Brain microvascular endothelial cell (primary cell): ENCODE measurements around the gene NGLY1.

Experiments used
- DNase-seq: peaks from one replicate; pipeline ENCODE4 v3.0.0-alpha.2; 2020
- H3K27ac ChIP-seq: fragments of 250-450 bp; sonication (Bioruptor Pico); 2 replicates; pipeline ENCODE4 v1.5.1; 2020; ENCODE audit warnings: mild to moderate bottlenecking, moderate library complexity
- H3K27me3 ChIP-seq: fragments of 250-450 bp; sonication (Bioruptor Pico); replicated peaks from 2 replicates; pipeline ENCODE4 v1.5.1; 2020; ENCODE audit warnings: mild to moderate bottlenecking
- H3K36me3 ChIP-seq: fragments of 250-450 bp; sonication (Bioruptor Pico); replicated peaks from 2 replicates; pipeline ENCODE4 v1.5.1; 2020; ENCODE audit warnings: mild to moderate bottlenecking
- H3K4me3 ChIP-seq: 2 replicates; pipeline ENCODE4 v1.5.1; 2011; ENCODE audit warnings: low read depth, mild to moderate bottlenecking, control low read depth, low read length, moderate library complexity
- in situ Hi-C: cut with HindIII; loops from 2 replicates; pipeline ENCODE4 v1.10.0; 2017; ENCODE audit warnings: low sequenced_read_pairs, low pct_ligation_motif_present
- TF ChIP-seq, protein P1 (sequence below): IDR thresholded peaks from 2 replicates; pipeline ENCODE4 v1.5.1; 2011; ENCODE audit warnings: low read depth, mild to moderate bottlenecking, moderate library complexity, low read length, control low read depth, inconsistent platforms; ENCODE audit errors: missing control alignments

The NGLY1 gene

DNA sequence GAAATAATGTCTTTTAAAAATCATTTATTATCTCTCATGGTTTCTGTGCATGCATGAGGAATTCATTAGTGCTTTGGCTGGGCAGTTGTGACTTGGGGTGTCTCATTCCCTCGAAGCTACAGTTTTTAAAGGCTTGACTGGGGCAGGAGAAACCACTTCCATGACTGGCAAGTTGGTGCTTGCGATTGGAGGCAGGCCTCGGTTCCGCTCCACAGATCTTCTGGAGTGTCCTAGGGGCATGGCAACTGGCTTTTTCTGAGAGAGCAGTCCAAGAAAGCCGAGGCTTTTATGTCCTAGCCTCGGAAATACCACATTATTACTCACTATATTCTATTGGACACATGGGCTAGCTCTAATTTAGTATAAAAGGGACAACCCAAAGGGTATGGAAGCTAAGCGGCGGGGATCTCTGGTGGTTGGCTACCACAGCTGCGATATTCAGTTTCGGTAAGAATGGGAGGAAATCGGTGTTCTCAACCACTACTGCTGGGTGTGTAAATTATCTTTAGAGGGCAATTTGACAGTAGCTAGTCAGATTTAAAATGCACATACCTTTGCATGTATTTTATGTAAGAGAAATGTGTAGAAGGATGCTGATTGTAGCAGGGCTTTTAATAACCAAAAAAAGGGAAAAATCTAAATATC, 69.8 kb downstream of the NGLY1 start:
- H3K36me3 ChIP-seq, result no peaks in the 10 kb centered on the region
- H3K27me3 ChIP-seq, result no peaks in the 10 kb centered on the region
- in situ Hi-C loops, result no loop called here
- H3K27ac ChIP-seq, result no peak overlapping the region
- TF ChIP-seq, protein P1, sequence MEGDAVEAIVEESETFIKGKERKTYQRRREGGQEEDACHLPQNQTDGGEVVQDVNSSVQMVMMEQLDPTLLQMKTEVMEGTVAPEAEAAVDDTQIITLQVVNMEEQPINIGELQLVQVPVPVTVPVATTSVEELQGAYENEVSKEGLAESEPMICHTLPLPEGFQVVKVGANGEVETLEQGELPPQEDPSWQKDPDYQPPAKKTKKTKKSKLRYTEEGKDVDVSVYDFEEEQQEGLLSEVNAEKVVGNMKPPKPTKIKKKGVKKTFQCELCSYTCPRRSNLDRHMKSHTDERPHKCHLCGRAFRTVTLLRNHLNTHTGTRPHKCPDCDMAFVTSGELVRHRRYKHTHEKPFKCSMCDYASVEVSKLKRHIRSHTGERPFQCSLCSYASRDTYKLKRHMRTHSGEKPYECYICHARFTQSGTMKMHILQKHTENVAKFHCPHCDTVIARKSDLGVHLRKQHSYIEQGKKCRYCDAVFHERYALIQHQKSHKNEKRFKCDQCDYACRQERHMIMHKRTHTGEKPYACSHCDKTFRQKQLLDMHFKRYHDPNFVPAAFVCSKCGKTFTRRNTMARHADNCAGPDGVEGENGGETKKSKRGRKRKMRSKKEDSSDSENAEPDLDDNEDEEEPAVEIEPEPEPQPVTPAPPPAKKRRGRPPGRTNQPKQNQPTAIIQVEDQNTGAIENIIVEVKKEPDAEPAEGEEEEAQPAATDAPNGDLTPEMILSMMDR, result no peak
- H3K4me3 ChIP-seq, result no peak overlapping the region
- DNase-seq, result no peak

- no peak overlapping the region for H3K27ac ChIP-seq
- TF ChIP-seq, protein P1, result no peak
- H3K4me3 ChIP-seq, result no peak overlapping the region
- no peaks in the 10 kb centered on the region for H3K27me3 ChIP-seq
- in situ Hi-C loops, result no loop called here
- H3K36me3 ChIP-seq, result no peaks in the 10 kb centered on the region
- no peak for DNase-seq
Measured at GRCh38 chr3:25711090-25711489, 72.2 kb downstream of the NGLY1 start.

DNA sequence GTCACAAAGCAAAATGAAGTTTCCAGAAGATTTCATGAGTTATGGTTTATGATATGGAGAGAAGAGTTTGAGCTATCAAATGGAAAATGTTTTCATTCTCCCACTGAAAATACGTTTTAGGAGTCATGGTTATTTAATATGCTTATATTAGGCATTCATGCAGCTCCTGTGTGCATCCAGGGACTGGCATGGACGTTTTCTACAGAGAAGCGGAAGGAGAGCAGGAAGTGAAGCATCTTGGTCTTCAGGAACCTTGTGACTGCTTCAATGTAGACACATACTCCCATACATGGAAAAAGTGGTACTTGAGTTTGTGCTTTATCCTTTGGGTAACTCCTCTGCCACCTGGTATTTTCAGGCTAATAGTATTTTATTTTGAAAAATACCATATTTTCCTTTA, 75.2 kb downstream of the NGLY1 start:
- in situ Hi-C loops, result no loop called here
- H3K27ac ChIP-seq, result no peak overlapping the region
- H3K27me3 ChIP-seq, result no peaks in the 10 kb centered on the region
- DNase-seq, result no peak
- TF ChIP-seq, protein P1, result no peak
- no peaks in the 10 kb centered on the region for H3K36me3 ChIP-seq
- no peak overlapping the region for H3K4me3 ChIP-seq

DNA sequence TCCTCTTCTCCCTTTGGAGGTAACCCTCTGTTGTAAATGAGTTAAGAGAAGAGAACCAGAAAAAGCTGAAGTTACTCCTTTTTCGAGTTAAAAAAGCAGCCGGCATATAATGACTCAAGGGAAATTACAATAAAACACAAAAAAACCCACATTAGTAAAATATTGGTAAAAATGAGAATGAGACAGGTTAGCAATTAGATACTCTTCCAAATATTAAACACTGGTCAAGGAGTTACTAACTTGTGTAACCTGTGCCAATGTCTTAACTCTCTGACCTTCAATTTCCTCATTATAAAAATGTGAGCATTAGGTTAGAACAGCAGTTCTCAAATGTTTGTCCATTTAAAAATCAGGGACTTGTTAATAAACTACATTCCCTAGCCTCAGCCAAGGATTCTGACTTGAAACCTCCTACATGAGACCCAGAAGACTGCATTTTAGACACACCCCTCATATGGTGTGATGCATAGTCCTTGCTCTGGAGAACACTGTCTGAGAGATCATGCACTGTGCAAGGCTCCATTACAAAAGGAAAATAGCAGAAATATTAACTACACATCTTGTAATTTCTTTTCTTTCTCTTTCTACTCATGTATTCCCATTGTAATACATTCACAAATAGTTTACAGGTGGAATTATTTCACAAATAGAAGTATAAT, 75.8 kb downstream of the NGLY1 start:
- H3K4me3 ChIP-seq, result no peak overlapping the region
- no peaks in the 10 kb centered on the region for H3K27me3 ChIP-seq
- in situ Hi-C loops, result no loop called here
- DNase-seq, result no peak
- H3K27ac ChIP-seq, result no peak overlapping the region
- TF ChIP-seq, protein P1, result no peak
- H3K36me3 ChIP-seq, result no peaks in the 10 kb centered on the region

DNA sequence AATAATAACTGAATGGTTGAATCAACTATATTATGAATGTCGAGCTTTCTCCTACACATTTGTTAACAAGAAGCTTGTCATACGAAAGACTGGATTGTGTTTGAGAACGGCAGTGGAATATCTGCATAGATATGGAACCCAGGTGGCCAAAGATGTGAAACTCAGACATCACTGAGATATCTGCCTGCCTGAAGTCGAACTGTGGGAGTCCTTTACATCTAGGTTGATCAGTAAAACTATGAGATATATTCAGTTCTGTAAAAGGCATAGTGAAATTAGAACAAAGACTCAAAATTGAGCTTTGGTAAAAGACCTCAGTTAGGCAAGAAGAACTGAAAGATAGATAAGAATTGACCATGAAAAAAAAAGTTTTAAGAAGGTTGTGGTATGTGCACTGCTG, 77.0 kb downstream of the NGLY1 start:
- TF ChIP-seq, protein P1, result no peak
- H3K27ac ChIP-seq, result no peak overlapping the region
- in situ Hi-C loops, result no loop called here

More for the DNA sequence above, 77.0 kb downstream of the NGLY1 start:
- Histone ChIP-seq H3K36me3 (no peaks in the 10 kb centered on the region), H3K27me3 (no peaks in the 10 kb centered on the region), H3K4me3 (no peak overlapping the region)
- no peak for DNase-seq
